Measurements from ENCODE around the gene LRRC51.
A peak's percentile ranks its signal among the peaks of the same experiment; 100 is the strongest.
"Not testable (repeated sequence)": the region's sequence is repeated elsewhere in the genome, so short reads cannot be mapped to it uniquely, and the experiment has no call there.

The LRRC51 gene

DNA sequence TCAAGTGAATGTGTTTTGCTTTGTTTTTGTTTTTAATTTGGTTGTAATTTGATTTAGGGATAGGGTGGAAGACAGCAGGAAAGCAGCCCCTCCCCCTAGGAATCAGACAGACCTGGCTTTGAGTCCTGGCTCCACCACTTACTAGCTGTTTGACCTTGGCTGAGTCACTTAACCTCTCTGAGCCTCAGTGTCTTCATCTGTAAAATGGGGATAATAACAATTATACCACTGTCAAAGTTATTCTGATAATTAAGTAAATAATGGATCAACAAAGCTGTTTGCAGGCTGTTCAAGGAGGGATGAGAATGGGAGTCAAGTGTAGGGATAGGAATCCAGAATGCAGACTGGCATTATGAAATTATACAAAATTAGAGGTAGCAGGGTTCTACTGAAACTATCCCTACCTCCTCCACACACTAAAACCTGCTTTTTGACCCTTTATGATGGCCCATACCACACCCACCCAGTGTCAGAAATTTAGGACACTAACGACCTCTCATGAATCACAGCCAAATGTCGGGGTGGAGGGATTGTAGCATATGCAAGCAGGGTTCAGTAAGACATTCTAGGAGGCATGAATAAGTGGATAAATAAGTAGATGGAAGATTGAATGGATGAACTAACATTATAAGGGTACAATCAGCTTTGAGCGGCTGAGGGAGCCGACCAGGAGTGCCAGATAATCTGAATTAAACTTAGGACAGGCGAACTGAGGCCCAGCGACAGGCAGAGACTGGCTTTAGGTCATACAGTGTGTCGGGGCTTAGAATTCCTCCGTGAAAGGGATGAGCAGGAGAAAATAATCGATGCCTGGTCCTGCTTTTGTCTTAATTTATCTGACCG is 30.9 kb downstream of the LRRC51 start:
- no peak for ATAC-seq
- no peak for DNase-seq

DNA sequence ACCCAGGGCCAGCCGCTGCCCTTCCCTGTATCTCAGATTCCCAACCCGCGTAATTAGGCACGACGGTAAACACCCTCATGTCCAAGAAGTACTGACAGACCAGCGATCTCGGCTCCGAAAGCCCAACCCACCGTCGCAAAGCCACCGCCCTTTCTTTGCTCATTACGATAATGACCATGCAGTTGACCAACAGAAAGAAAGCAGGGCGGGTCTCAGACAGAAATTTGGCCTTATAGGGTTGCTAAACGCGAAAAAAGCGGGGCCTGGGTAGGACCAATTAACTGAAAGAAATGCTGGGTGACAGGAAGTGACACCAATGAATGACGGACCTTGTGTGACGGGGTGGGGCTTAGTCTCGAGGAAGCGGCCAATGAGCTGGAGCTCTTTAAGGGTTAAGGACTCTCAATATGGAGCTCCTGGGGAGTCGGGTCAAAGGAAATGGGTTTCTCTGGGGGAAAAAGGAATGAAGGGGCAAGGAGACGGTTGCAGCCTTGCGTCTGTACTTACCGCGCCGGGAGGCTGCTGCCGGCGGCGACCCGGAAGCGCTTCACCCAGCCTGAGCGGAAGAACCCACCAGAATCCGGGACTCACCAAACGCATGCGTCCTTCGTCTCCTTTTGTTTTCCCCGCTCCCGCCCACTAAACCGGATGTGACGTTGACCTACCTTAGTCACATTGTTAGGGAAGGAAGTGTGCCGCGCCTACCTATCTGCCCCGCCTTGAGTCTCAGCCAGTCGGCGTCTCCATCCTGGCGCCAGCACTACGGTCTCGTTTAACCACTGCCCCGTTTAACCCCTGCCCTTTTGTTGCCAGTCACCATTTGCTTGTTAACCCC is 31.7 kb downstream of the LRRC51 start, which contains the start of gene ANAPC15:
TSS of gene ANAPC15 (minus strand) at position 553 of the 835 bp plus-strand sequence. CDS start 1,419 bp downstream, outside the sequence.
- ATAC-seq (peak; percentile 92), DNase-seq (peak; percentile 98)

DNA sequence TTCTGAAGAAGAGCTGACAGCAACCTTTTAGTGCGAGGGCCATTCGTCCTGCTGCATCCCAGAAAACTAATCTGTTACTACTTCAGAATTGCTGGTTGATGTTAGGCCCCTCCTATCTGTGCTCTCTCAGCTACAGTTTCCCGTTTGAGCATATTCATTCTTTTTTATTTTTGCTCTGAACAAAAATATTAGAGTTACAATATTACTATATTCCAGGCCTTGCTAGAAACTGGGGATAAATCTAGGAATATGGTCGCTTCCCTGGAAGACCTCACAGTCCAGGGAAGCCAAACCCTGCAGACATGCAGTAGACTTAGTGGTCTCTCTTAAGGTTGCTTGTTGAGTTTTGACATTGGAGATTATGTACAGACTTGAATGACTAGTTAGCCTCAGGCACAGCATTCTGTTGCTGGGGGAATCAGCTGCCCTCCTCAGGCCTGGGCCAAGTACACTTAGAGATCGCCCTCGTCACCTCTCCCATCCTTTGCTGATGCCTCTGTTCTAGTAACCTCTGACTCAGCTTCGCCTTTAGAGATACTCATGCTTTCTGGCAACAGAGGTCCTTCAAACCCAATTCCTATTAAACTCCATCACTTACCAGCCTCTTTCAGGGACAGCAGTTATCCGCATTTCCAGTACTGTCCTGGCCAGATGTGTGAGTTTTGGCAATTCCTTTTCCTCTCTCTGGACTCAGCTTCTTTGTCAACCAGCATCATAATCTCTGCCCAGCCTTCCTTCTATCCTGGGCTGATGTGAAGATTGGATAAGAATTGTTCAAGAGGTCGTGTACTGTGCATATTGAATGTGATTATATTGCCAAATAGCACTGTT is 32.5 kb downstream of the LRRC51 start:
- ATAC-seq (no peak), DNase-seq (no peak)

DNA sequence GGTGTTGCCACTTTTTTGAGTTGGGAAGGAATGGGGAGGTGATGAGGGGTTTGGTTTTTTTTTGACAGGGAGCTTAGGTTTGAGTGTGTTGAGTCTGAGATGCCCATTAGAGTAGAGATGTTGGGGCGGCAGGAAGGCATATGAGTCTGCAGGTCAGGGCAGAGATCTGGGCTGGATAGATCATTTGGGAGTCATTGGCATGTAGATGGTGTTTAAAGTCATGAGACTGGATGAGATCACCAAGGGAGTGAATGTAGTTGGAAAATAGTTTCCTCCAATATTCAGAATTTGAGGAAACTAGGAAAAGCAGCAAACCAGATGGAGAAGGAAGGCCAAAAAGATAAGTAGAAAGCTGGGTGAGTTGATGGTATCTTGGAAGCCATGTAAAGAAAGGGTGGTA is 33.9 kb downstream of the LRRC51 start:
- no peak for ATAC-seq
- DNase-seq: no peak

DNA sequence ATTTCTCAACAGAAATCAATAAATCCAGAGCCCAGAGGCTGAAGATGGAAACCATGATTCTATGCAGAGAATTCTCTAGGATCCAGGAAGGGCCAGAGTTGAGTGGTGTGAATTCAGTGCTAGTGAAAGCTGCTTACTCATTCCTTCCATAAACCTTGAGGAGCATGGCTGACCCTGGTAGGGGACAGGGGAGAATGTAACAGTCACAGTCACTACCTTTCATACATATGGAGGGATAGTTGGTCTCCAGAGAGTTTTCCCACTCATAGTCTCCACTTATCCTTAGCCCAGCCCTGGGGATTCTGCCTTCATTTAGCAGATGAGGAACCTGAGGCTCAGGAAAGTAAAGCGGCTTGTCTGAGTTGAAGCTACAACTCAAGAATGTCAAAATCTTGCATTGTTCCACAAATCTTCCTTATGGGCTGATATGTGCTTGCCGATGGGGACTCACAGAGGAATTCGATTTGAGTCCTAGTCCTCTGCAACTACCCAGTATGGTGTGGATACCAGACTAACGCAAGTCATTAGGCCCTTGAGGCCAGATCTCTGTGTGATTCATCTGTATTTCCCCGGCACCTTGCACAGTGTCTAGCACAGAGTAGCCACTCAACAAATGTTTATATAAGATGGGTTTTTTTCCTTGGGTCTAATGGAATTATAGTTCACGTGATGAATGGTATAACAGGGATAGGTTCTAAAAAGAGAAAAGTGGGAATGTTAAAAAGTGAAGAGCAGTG is 35.5 kb downstream of the LRRC51 start:
- DNase-seq (no peak), ATAC-seq (no peak)

DNA sequence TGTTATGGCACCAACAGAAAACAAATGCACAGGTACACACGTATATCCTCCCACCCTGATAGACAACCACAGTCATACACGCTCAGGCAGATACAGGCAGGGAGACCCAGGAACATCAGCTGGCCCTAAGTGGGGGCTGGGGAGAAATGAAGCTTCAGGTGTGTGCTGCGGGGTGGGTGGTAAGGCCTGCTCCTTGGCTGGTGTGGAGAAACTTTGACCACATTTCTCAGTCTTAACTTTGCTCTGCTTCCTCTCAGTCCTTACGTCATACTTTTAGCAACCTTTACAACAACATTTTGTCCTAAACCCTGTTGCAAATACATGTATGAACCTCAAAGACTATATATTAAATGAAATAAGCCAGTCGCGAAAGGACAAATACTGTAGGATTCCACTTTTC is 38.5 kb downstream of the LRRC51 start:
- ATAC-seq: no peak
- DNase-seq: no peak

DNA sequence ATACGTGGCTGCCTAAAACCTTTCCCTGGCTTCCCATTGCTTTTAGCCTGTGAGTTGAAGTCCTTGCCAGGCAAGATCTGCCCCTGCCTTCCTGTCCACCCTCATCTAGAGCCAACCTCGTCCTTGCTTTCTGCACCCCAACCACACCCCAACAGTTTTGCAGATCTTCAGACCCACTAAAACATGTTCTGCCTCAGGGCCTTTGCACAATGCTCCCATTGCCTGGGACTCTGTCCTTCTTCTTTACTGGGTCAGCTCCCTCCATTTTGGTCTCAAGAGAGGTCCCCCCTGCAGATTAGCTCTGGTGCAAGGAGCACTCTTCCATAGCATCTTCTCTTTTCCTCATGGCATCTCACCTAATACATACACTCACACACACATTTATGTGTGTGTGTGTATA is 40.3 kb downstream of the LRRC51 start:
- ATAC-seq (no peak), DNase-seq (no peak)

DNA sequence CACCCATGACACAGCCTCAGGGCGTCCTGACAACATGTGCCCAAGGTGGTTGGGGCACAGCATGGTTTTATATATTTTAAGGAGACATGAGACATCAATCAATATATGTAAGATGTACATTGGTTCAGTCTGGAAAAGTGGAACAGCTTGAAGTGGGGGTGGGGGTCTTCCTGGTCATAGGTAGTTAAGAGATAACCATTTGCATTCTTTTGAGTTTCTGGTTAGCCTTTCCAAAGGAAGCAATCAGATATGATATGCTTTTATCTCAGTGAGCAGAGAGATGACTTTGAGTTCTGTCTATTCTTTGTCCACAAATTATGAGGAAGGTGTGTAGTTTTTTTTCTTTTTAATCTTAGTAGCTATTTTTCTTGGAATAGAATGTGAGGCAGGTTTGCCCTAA is 42.0 kb downstream of the LRRC51 start:
- DNase-seq (no peak), ATAC-seq (no peak)

DNA sequence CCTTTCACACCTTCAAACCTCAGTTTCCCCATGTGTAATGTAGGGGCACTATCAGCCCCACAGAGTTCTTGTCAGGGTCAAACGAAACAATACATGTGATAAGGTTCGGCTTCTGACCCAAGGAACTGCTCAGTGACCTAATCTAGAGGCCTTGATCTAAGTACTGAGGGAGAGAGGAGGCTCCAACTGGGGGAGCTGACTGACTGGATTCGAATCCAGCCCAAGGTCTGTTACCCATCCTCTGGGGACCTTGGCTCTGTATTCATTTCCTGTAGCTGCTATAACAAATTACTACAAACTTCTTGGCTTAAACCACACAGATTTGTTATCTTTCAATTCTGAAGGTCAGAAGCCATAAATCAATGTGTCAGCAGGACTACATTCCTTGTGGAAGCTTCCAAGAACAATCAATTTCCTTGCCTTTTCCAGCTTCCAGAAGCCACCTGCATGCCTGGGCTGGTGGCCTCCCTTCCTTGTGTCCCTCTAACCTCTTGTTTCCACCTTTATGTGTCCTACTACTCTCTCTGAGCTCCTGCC is 42.5 kb downstream of the LRRC51 start:
- ATAC-seq (no peak), DNase-seq (no peak)

DNA sequence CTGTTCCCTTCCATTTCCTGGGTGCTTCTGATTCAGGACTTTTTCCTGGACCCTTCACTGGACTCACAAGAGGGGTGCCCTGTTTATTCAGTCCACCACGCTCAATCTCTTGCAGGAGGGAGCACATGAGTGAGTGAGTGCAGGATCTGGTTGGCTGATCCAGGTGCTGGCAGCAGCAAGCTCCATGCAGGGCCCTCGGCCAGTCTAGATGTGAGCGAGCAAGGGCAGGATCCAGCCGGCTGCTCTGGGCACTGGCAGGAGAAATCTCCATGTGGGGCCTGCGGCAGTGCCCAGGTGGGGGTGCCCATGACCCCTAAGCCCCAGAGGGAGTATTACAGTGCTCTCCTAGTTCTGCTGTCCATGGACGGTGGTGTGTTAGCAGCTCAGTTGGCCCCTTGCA is 43.4 kb downstream of the LRRC51 start:
- no peak for ATAC-seq
- DNase-seq: no peak

DNA sequence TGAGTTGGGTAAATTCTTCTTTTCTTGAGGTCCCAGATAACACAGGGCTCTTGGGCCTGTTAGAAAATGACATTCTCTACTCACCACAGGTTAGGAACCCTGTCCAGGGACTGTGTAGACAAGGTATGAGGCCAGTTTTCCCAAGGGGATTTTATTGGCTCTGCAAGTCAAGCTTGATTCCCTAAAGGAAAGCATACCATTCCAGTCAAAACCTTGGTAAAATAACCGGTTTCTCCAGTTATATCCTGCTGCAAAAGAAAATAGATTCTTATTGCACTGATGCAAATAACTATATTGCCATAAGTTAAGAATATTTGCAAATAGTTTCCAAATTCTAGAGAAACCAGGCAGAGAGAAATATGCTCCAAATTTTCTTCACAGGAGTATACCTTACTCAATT is 45.3 kb downstream of the LRRC51 start:
- DNase-seq (no peak), ATAC-seq (no peak)

DNA sequence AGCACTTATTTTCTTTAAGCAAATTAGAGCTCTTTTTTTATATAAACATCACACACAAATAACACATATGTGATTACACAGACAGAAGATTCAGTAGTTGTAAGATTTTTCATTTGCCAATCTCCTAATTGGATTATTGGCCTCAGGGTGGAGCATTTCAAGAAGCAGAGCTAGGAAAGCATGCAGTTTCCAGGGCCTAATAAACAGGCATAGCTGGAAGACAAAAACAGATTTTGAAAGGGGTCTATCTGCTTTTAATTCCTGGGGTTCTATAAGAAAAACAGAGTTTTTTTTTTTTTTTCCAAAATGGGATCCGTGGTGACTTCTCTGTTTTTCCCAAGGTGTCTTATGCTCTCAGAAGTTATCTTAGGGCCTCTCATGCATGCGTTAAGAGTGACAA is 47.3 kb downstream of the LRRC51 start:
- no peak for DNase-seq
- no peak for ATAC-seq

DNA sequence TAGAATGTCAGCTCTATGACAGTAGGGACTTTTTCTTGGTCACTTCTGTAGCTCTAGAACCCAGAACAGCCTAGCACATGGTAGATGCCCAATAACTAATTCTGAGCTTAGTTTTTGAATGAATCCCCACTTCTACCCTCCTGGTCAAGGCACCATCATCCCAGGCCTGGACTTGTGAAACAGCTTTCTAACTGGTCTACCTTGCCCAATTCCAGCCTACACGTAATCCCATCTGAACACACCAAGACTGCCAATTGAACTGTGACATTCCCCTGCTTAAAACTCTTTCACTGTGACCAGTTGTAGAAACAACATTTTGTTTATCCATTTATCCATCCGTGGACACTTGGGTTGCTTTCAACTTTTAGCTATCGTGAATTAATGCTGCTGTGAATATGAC is 48.7 kb downstream of the LRRC51 start:
- no peak for DNase-seq

DNA sequence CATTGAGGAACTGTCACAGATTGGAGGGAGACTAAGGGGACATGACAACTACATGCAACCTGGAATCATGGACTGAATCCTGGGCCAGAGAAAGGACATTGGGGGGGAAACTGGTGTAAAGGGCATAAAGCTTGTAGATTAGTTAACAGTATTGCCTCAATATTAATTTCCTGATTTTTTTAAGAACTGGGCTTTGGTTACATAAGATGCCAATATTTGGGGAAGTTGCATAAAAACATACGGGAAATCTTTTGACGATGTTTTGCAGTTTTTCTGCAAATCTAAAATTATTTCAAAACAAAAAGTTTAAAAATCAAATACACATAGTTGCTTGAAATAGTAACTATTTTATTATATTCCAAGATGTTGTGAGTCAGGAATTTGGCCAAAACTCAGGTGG is 52.0 kb downstream of the LRRC51 start:
- no peak for ATAC-seq
- DNase-seq: no peak

More for the DNA sequence above, 48.7 kb downstream of the LRRC51 start:
- no peak for ATAC-seq

DNA sequence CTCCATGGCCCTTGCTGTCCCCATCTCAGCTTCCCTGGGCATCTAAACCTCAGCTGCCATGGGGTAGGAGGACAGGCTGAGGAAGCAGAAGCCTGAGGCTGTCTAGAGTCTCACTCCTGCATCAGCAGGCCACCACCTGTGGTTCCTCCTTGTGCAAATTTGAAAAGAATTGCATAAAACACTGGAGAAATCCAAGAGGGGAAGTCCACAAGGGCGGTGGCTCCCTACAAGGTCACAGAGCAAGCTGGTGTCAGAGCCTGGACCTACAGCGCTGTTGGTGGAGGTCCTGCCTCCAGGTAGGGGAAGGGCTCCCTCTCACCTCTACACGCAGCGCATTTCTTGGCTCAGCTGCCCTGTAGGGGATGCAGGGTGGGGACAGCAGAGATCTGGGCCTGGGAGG is 54.8 kb downstream of the LRRC51 start, which contains the start of gene FOLR3:
TSS of gene FOLR3 (plus strand) at position 253 of the 400 bp plus-strand sequence. CDS start 228 bp downstream, outside the sequence.
- not testable (repeated sequence) for ATAC-seq, DNase-seq

DNA sequence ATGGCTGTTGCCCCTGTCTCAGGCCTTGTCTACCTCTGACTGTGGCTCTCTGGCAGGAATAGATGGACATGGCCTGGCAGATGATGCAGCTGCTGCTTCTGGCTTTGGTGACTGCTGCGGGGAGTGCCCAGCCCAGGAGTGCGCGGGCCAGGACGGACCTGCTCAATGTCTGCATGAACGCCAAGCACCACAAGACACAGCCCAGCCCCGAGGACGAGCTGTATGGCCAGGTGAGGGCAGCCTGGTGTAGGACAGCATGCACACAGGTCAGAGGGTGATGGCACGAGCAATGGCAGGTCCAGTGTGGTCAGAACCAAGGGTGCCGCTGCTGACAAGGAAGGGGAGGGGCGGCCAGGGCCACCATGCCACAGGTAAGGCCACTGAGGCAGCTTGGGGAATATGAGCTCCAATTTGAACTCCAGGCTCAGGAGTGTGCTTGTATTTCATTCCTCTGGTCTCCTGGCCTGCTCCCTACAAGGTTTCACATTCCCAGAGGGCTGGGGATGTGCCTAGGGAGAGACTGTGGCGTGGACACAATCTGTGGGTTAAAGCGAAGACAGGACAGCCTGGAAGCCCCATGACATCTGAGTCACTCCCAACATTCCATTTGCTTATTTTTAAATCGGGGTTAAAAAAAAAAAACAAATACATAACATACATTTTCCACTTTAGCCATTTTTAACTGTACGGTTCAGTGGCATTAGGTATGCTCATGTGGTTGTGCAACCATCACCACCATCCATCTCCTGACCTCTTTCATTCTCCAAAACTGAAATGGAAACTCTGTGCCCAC is 55.4 kb downstream of the LRRC51 start:
- no peak for ATAC-seq

DNA sequence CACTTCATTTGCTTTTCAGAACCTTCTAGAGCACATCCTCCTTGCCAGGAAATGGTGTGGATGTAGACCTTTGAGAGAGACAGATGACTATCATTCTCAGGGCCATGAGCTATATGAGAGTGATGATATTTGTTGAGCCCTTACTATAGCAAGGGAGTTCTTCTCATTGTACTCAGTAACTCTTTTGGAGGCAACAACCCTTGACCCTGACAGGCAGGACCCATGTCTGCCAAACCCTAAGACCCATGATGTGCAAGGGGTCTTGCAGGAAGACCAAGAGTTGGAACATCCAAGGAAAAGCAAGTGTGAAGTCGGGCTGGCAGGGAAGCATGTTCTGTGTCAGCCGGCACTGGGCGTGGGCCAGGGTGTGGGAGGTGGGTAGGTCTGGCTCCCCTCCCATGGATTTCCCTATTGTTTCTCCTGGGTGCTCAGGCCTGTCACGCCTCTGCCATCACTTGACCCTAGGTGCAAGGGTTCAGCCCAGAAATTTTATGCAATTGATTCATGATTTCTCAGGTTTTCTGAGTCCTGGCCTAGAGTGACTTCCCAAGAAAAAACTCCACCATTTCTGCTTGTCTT is 56.1 kb downstream of the LRRC51 start:
- peak; percentile 25 for ATAC-seq
- no peak for DNase-seq

More for the DNA sequence above, 55.4 kb downstream of the LRRC51 start:
- no peak for DNase-seq

DNA sequence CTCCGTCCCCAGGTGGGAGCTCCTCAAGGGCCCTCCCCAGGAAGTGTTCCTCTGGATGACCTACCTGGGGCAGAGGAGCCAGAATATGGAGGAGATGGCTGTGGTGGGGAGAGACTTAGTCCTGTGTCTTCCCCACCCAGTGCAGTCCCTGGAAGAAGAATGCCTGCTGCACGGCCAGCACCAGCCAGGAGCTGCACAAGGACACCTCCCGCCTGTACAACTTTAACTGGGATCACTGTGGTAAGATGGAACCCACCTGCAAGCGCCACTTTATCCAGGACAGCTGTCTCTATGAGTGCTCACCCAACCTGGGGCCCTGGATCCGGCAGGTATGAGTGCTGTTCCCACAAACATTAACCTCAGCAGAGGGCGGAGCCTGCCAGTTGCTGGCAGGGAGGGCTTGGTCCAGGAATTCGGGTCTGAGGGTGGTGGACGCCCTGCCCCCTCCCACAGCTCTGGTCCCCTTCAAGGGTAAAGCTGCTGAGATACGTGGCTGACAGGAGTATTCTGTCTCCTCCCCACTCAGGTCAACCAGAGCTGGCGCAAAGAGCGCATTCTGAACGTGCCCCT is 58.3 kb downstream of the LRRC51 start:
- ATAC-seq: no peak
- DNase-seq: no peak

DNA sequence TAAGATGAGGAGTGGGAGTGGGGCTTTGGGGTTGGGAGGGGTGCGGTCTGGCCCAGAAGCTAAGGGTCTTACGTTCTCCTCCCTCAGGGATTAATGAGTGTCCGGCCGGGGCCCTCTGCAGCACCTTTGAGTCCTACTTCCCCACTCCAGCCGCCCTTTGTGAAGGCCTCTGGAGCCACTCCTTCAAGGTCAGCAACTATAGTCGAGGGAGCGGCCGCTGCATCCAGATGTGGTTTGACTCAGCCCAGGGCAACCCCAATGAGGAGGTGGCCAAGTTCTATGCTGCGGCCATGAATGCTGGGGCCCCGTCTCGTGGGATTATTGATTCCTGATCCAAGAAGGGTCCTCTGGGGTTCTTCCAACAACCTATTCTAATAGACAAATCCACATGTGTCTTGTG is 58.9 kb downstream of the LRRC51 start:
- no peak for ATAC-seq
- DNase-seq: no peak

DNA sequence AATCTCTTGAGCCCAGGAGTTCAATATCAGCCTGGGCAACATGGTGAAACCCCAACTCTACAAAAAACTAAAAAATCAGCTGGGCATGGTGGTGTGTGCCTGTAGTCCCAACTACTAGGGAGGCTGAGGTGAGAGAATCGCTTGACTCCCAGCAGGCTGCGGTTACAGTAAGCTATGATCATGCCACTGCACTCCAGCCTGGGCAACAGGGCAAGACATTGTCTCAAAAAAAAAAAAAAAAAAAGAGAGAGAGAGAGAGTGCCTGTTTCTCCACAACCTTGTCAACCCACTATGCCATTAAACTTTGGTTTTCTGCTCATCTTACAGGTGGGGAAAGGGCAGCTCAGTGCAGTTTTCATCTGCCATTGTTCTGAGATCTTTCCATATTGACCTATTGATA is 60.0 kb downstream of the LRRC51 start:
- DNase-seq (no peak), ATAC-seq (peak; percentile 17)

Measured in stimulated activated naive CD8-positive, alpha-beta T cell treated with anti-CD3 and anti-CD28 coated beads, Interleukin-15, Interleukin-2, amounts not matched to agents 100 U/mL and 50 U/mL, for 24 hours (primary cell).